Upper lobe of right lung (tissue), 1 donor: ENCODE results near the gene A4GALT. TPM values are rescaled to one million over a fixed set of nuclear protein-coding genes. Genes with fewer than 3 reads are reported as not detected.
A peak's percentile ranks its signal among the peaks of the same experiment; 100 is the strongest.

Experiments
- ATAC-seq: fragments of 200-7000 bp; cut with Tn5 transposase; one replicate; pipeline ENCODE4 v1.9.1; 2020; ENCODE audit warnings: mild to moderate bottlenecking, moderate library complexity
- DNase-seq: peaks from one replicate; pipeline ENCODE4 v3.0.0-alpha.2; 2020
- H3K27ac ChIP-seq: fragments of 200-600 bp; one replicate; pipeline ENCODE4 v1.8.0; 2022
- H3K27me3 ChIP-seq: fragments of 200-600 bp; one replicate; pipeline ENCODE4 v1.8.0; 2022; ENCODE audit warnings: mild to moderate bottlenecking
- H3K36me3 ChIP-seq: fragments of 200-600 bp; one replicate; pipeline ENCODE4 v1.8.0; 2022
- H3K4me1 ChIP-seq: fragments of 200-600 bp; one replicate; pipeline ENCODE4 v1.8.0; 2022
- H3K4me3 ChIP-seq: fragments of 200-600 bp; one replicate; pipeline ENCODE4 v1.8.0; 2022; ENCODE audit warnings: mild to moderate bottlenecking
- H3K9me3 ChIP-seq: fragments of 200-600 bp; one replicate; pipeline ENCODE4 v1.8.0; 2022
- intact Hi-C: fragments of 100-400 bp; cut with DNase I; formaldehyde crosslinking; loops from one replicate; pipeline ENCODE4 v1.11.0; 2022
- long read RNA-seq: library from polyadenylated mRNA; unstranded; transcript quantifications from one replicate; pipeline ENCODE4 v2.0.0, GENCODE V29; 2021
- total RNA-seq: library from RNA; stranded (reverse); fragmentation: NEBNext Ultra II Directional; extraction: Animal tissue kit (Norgen Biotek cat#: 25700); gene quantifications from one replicate; pipeline ENCODE4 v1.2.1, GENCODE V29; 2021
- TF ChIP-seq, protein P1 (sequence below): fragments of 200-600 bp; IDR thresholded peaks from one replicate; pipeline ENCODE4 v1.8.0; 2022; ENCODE audit warnings: antibody characterized with exemption
- donor health status: DM: no; HTN: yes; CAD: no; lungs with severe emphysema.

Gene A4GALT, protein sequence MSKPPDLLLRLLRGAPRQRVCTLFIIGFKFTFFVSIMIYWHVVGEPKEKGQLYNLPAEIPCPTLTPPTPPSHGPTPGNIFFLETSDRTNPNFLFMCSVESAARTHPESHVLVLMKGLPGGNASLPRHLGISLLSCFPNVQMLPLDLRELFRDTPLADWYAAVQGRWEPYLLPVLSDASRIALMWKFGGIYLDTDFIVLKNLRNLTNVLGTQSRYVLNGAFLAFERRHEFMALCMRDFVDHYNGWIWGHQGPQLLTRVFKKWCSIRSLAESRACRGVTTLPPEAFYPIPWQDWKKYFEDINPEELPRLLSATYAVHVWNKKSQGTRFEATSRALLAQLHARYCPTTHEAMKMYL
- total RNA-seq, result 25.7 TPM
- long read RNA-seq, transcript A4GALT-206 (3 exons, 2,141 nt), result major isoform, 17 of 33 reads
- long read RNA-seq, partial matches to known transcripts, result 2 of 33 reads
- long read RNA-seq, other reads (novel, unspliced or antisense), result 11 of 33 reads

DNA sequence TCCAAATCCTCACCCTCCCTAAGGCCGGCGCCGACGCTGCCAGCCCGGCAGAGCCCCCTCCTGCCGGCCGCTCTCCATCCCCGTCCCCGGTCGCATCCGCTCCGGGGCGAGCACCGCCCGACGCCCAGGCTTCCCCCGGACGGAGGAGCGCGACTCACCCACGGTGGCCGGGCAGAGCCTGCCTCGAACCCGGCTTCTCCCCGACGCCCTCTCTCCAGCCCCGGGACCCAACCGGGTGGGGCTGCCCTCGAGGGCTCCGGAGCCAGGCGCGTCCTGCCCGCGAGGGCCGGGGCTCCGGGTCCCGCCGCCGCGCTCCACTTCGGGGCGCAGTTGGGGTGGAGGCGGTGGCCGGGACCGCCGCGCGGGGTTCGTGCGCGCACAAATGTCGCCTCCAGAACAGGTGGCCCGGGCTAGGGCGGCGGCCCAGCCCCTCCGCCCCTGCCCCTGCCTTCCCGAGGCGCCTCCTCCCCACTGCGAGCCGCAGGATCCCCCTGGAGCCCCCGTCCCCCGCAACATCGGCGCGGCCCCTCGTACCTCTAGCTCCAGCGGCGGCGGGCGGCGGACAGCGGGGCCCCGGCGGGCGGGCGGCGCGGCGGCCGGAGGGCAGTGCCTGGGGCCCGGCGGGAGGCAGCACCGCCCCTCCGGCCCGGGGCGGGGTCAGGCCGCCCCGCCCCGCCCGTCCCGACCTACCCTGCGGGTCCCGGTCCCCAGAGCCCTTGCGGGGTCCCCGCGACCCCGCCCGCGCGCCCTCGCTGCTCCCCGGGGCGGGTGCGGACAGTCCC lies at the start of gene A4GALT:
Gene A4GALT (minus strand): TSS at position 608 of the 782 bp plus-strand sequence. CDS start 26,919 bp downstream, outside the sequence.
- ATAC-seq, result peak; percentile 77
- peak within 1 kb of the TSS; percentile 72 for H3K4me3 ChIP-seq
- H3K27ac ChIP-seq, result peak within 1 kb of the TSS; percentile 82
- no peak for DNase-seq
- intact Hi-C loops, result no loop called here
- no peaks in the 10 kb centered on the region for H3K36me3 ChIP-seq
- H3K27me3 ChIP-seq, result peaks cover 14% of the 10 kb centered on the region
- no peaks in the 10 kb centered on the region for H3K9me3 ChIP-seq
- H3K4me1 ChIP-seq, result peaks cover 8% of the 10 kb centered on the region
- TF ChIP-seq, protein P1, sequence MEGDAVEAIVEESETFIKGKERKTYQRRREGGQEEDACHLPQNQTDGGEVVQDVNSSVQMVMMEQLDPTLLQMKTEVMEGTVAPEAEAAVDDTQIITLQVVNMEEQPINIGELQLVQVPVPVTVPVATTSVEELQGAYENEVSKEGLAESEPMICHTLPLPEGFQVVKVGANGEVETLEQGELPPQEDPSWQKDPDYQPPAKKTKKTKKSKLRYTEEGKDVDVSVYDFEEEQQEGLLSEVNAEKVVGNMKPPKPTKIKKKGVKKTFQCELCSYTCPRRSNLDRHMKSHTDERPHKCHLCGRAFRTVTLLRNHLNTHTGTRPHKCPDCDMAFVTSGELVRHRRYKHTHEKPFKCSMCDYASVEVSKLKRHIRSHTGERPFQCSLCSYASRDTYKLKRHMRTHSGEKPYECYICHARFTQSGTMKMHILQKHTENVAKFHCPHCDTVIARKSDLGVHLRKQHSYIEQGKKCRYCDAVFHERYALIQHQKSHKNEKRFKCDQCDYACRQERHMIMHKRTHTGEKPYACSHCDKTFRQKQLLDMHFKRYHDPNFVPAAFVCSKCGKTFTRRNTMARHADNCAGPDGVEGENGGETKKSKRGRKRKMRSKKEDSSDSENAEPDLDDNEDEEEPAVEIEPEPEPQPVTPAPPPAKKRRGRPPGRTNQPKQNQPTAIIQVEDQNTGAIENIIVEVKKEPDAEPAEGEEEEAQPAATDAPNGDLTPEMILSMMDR, result no peak

DNA sequence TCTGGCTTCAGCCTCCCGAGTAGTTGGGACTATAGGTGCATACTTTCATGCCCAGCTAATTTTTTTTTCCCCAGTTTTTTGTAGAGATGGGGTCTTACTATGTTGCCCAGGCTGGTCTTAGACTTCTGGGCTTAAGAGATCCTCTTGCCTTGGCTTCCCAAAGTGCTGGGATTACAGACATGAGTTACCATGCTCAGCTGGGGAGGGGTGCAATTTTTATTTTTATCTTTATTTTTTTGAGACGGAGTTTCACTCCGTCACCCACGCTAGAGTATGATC lies 49.7 kb upstream of the A4GALT start:
- H3K4me3 ChIP-seq, result peak overlapping the region; percentile 30
- TF ChIP-seq, protein P1, result no peak
- no peak for DNase-seq

DNA sequence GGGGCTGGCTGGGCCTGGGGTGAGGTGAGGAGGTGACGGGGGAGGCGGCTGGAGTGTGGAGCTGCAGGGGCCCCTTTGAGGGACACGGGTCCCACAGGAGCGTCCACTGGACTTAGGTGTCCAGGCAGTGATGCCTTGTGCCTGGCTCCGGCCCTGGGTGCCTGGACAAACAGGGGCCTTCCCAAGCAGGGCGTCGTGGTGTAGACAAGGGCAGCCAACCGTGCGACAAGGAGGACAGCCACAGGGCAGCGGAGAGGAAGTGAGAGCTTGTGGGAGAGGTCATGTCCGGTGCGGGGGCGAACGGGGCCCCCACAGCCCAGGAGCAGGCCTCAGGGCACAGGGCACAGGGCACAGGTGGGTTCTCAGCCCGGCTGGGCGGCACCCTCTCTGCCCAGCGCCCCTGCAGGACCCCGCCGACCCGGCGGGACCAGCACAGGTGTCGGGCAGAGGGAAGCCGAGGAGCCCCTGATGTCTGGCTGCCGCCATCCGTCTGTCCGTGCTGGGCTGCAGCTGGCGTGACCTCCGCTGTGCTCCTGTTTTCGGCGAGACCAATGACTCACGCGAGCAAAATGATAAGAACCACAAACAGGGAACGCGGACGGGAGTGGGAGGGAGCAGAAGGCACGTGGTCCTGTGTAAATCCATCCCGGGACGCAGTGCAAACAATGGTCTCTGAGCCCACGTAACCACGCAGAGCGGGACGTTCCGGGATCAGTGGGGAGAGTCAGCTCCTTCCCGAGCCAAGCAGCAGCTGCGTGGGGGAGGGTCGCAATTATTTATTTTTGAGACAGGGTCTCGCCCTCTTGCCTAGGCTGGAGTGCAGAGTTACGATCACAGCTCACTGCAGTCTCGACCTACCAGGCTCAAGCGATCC lies 49.1 kb upstream of the A4GALT start:
- H3K4me3 ChIP-seq, result peak overlapping the region; percentile 30
- TF ChIP-seq, protein P1, result no peak
- no peaks in the 10 kb centered on the region for H3K36me3 ChIP-seq
- peaks cover 14% of the 10 kb centered on the region for H3K4me1 ChIP-seq
- intact Hi-C loops, result no loop called here
- ATAC-seq, result peak; percentile 72
- H3K9me3 ChIP-seq, result no peaks in the 10 kb centered on the region
- no peak overlapping the region for H3K27ac ChIP-seq
- H3K27me3 ChIP-seq, result no peaks in the 10 kb centered on the region
- DNase-seq, result peak; percentile 77

More for the DNA sequence above, 49.7 kb upstream of the A4GALT start:
- Histone ChIP-seq H3K36me3 (no peaks in the 10 kb centered on the region), H3K9me3 (no peaks in the 10 kb centered on the region), H3K27ac (no peak overlapping the region), H3K4me1 (peaks cover 14% of the 10 kb centered on the region), H3K27me3 (no peaks in the 10 kb centered on the region)
- intact Hi-C loops, result no loop called here
- ATAC-seq, result no peak

DNA sequence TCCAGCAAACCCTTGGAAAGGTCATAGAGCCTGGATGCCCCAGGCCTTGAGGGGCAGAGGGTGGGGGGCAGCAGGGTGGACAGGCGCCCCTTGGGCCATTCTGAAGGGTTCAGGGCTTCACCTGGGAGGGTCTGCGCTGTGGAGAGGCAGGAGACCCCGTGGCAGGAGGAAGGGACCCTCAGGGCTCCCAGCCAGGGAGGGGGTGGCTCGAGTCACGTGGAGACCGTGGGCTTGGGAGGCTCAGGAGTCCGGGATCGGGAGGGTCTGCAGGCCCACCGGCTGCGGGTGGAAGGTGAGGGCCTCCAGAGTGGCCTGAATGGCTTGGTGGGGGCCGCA lies 48.5 kb upstream of the A4GALT start:
- Histone ChIP-seq H3K4me3 (no peak overlapping the region), H3K27ac (no peak overlapping the region), H3K27me3 (no peaks in the 10 kb centered on the region), H3K9me3 (no peaks in the 10 kb centered on the region), H3K36me3 (no peaks in the 10 kb centered on the region), H3K4me1 (peaks cover 14% of the 10 kb centered on the region)
- TF ChIP-seq, protein P1, result no peak
- no peak for DNase-seq
- ATAC-seq, result no peak
- intact Hi-C loops, result no loop called here

DNA sequence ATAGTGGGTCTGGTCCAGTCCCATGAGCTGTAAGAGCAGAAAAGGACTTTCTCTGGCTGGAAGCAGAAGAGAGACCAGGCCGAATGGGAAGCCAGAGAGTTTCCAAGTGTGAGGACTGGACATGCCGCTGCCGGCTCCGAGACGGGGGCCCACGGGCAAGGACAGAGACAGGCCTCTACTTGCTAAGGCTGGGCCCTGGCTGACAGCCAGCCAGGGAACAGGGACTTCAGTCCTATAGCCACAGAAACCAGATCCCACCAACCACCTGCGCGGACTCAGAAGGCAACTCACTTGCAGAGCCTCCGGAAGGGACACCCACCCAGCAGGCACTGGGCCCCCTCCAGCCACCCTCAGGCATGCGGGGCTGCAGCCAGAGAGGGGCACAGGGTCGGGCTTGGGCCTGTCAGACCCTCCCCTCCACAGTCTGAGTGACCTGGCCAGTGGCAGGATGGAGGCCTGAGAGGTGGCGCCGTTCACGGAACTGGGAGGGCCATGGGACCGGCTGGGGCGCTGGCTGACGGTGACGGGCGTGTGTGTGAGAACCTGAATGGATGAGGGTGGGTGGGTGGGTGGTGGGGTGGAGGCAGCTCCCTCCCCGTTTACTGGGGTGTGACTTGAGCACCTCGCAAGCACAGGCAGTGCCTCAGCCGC lies 47.8 kb upstream of the A4GALT start:
- Histone ChIP-seq H3K27me3 (no peaks in the 10 kb centered on the region), H3K36me3 (no peaks in the 10 kb centered on the region), H3K4me1 (peaks cover 14% of the 10 kb centered on the region), H3K4me3 (no peak overlapping the region), H3K9me3 (no peaks in the 10 kb centered on the region), H3K27ac (no peak overlapping the region)
- DNase-seq, result no peak
- ATAC-seq, result no peak
- intact Hi-C loops, result no loop called here
- TF ChIP-seq, protein P1, result no peak
